Heart right ventricle (tissue), 16 donors: ENCODE measurements around the gene HSBP1L1. TPM values are rescaled to one million over a fixed set of nuclear protein-coding genes. Genes with fewer than 3 reads are reported as not detected.

Experiments
- ATAC-seq, 8 donors: fragments of 200-7000 bp; cut with Tn5 transposase; one replicate each; pipeline ENCODE4 v1.9.1; 2020; ENCODE audit warnings: mild to moderate bottlenecking in 8 of 8, moderate library complexity in 8 of 8, moderate number of reproducible peaks in 1 of 8
- DNase-seq, 2 donors: peaks; one replicate each; pipeline ENCODE4 v3.0.0-alpha.2; 2020
- H3K27ac ChIP-seq, 10 donors: fragments of 200-600 bp; sonication (generic) in 2 of 10; one replicate each; pipeline versions ENCODE4 v1.5.0 to v1.8.0; 2020 to 2022; ENCODE audit warnings: mild to moderate bottlenecking in 3 of 10
- H3K27me3 ChIP-seq, 7 donors: fragments of 200-600 bp; one replicate each; pipeline ENCODE4 v1.8.0; 2021 to 2022; ENCODE audit warnings: mild to moderate bottlenecking in 2 of 7
- H3K36me3 ChIP-seq, 9 donors: fragments of 200-600 bp; sonication (generic) in 1 of 9; one replicate each; pipeline versions ENCODE4 v1.5.0 to v1.8.0; 2020 to 2022; ENCODE audit warnings: mild to moderate bottlenecking in 2 of 9
- H3K4me1 ChIP-seq, 9 donors: fragments of 200-600 bp; sonication (generic) in 1 of 9; one replicate each; pipeline versions ENCODE4 v1.5.0 to v1.8.0; 2020 to 2022; ENCODE audit warnings: mild to moderate bottlenecking in 4 of 9
- H3K4me3 ChIP-seq, 10 donors: fragments of 200-600 bp; sonication (generic) in 2 of 10; one replicate each; pipeline versions ENCODE4 v1.5.0 to v1.8.0; 2020 to 2022; ENCODE audit warnings: mild to moderate bottlenecking in 7 of 10, moderate library complexity in 2 of 10
- H3K9me3 ChIP-seq, 11 donors: fragments of 200-600 bp in 10 of 11; sonication (generic) in 2 of 11; one replicate each; pipeline versions ENCODE4 v1.5.0 to v1.8.0; 2013 to 2022; ENCODE audit warnings: mild to moderate bottlenecking in 2 of 11, control low read depth in 1 of 11, moderate library complexity in 1 of 11
- WGBS, 2 donors: extraction: QIAGEN DNeasy Blood & Tissue Kit; methylation state at CpG; one replicate each; pipeline ENCODE4 v1.1.7; 2013; ENCODE audit warnings: inconsistent platforms in 1 of 2; 5-methylcytosine and 5-hydroxymethylcytosine counted together
- intact Hi-C, 10 donors: fragments of 100-400 bp; cut with DNase I; formaldehyde crosslinking; loops; one replicate each; pipeline versions ENCODE4 v1.11.1 to v1.14.2; 2022
- polyA plus RNA-seq, 2 donors: library from polyadenylated mRNA; stranded (reverse); fragments of 200-250 nt; gene quantifications; one replicate each; pipeline ENCODE4 v1.2.3, GENCODE V29; 2013
- total RNA-seq, 10 donors: library from RNA; stranded (reverse); fragmentation: NEBNext Ultra II Directional in 3 of 10; extraction: Animal tissue kit (Norgen Biotek cat#: 25700) in 3 of 10; gene quantifications; one replicate each; pipeline versions ENCODE4 v1.2.1 to v1.2.4, GENCODE V29; 2021 to 2023
- TF ChIP-seq, protein P1 (sequence below), 9 donors: fragments of 200-600 bp; sonication (generic) in 2 of 9; IDR thresholded peaks; one replicate each; pipeline versions ENCODE4 v1.5.0 to v1.8.0; 2021 to 2022; ENCODE audit warnings: antibody characterized with exemption in 9 of 9, mild to moderate bottlenecking in 5 of 9, moderate library complexity in 1 of 9
- donor health status: Arrhythmogenic right ventricular cardiomyopathy.
- donor health status: ischemic (EF 13 %, LVEDD 7.1; RV severe dilation, severe dysfunction).
- donor health status: healthy with polysubstance abuse.
- donor health status: DM: no; HTN: yes; CAD: no.
- donor health status: DM: no; HTN: no; CAD: no.
- donor health status: ischemic (EF 25% LVEDD 6.9; RV normal size, moderate dysfunction).
- donor health status: ischemic (EF 25% LVEDD 5.7; RV mildly dilated, moderate dysfunction).
- donor health status: healthy.
- donor health status: DM: yes; HTN: yes; CAD: no.
- donor health status: Ischemic cardiomyopathy.
- donor health status: ischemic (EF 35%, LVEDD 5.7; RV mildly dilated, moderate dysfunction).
- donor health status: nonischemic (EF 11% LVEDD 7.7; RV severe dilation, severe dysfunction).
- donor health status: DM: yes; HTN: yes; CAD: no.
- donor health status: PGD.
- donor health status: ischemic (EF 29% LVEDD 5.4; RV normal size, mild dysfunction).
- donor health status: nonischemic (EF 23%, LVEDD 6.1; RV moderate dilation, normal function).

Gene HSBP1L1
- total and polyA plus RNA-seq, 12 donors: 3.8 to 56.5 (median 6.4) TPM

DNA sequence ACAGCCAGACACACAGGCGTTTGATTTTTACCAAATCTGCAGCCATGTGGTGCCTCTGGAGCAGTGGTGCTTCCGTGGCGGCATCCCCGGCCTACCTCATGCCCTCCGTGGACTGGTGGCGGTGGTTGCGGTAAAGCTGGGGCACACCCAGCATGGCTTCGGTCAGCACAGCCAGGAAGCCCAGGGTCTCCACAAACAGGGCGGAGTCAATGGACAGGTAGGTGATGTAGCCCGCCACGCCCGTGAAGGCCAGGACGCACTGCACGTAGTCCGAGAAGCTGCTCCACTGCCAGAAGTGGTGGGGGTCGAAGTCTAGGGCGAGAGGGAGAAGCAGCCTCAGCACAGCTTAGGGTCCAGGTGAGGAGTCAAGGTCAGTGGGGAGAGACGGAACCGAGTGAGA lies 45.4 kb upstream of the HSBP1L1 start:
- no peaks in the 10 kb centered on the region for H3K27me3 ChIP-seq
- H3K4me1 ChIP-seq: peaks cover 0 to under 1% (median 0%) of the 10 kb centered on the region in 9 donors
- TF ChIP-seq, protein P1, sequence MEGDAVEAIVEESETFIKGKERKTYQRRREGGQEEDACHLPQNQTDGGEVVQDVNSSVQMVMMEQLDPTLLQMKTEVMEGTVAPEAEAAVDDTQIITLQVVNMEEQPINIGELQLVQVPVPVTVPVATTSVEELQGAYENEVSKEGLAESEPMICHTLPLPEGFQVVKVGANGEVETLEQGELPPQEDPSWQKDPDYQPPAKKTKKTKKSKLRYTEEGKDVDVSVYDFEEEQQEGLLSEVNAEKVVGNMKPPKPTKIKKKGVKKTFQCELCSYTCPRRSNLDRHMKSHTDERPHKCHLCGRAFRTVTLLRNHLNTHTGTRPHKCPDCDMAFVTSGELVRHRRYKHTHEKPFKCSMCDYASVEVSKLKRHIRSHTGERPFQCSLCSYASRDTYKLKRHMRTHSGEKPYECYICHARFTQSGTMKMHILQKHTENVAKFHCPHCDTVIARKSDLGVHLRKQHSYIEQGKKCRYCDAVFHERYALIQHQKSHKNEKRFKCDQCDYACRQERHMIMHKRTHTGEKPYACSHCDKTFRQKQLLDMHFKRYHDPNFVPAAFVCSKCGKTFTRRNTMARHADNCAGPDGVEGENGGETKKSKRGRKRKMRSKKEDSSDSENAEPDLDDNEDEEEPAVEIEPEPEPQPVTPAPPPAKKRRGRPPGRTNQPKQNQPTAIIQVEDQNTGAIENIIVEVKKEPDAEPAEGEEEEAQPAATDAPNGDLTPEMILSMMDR (IDR thresholded peaks at IDR 0.05): no peak
- no peak overlapping the region for H3K4me3 ChIP-seq
- peaks cover 0 to 58% (median 14%) of the 10 kb centered on the region in 9 donors for H3K36me3 ChIP-seq
- H3K27ac ChIP-seq: no peak overlapping the region
- intact Hi-C loops: no loop called here
- H3K9me3 ChIP-seq: no peaks in the 10 kb centered on the region
- WGBS, 2 donors: 96 to 98% methylated on average over 19 of the region's 19 CpGs
- ATAC-seq (no peak), DNase-seq (no peak)

DNA sequence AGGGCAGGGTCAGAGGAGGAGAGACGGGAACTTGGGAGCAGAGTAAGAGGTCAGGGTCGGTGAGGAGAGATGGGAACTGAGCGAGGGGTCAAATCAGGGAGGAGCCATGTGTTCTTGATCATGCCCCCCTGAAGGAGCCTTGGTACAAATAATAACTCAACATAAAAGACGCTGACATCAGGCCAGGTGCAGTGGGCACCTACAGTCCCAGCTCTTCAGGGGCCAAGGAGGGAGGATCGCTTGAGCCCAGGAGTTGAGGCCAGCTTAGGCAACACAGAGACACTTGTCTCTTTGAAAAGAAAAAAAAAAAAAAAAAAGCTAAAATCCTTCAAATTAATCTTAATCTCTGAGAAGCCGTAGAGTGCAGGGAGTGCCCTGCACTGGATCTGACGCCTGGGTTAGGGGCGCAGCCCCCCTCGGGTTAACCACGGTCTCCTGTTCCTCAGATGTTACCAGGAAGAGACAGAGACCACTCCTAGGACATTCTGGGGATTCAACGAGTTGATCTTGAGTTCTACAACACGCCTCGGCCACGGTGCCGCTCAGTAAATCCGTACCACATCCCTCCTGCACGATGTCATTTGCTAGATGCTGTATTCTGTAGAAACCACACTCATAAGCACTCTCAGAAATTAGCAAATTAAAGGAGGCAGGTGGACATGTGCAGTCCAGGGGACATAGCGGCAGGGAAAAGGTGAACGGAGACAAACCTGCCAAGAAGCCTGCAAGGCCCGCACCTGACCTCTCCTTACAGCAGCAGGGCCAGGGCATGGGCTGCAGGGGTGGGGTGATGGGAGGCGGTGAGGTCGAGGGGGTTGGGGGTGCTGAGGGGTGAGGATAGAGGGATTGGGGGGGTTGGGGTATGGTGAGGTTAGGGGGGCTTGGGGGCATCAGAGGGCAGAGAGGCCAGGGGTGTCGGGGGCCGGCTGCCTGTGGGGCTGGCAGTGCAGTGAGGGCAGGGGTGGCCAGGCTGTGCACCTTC lies 42.2 kb upstream of the HSBP1L1 start:
- 98 to 99% methylated on average over 24 of the region's 24 CpGs for WGBS, 2 donors
- H3K27me3 ChIP-seq: no peaks in the 10 kb centered on the region
- no peak overlapping the region for H3K27ac ChIP-seq
- no peak for DNase-seq
- TF ChIP-seq, protein P1 (IDR thresholded peaks at IDR 0.05): no peak
- no peaks in the 10 kb centered on the region for H3K9me3 ChIP-seq
- no peak for ATAC-seq
- intact Hi-C loops: no loop called here
- H3K4me3 ChIP-seq: no peak overlapping the region
- H3K36me3 ChIP-seq: peaks cover 0 to 51% (median 12%) of the 10 kb centered on the region in 9 donors
- peaks cover 0 to 16% (median 11%) of the 10 kb centered on the region in 9 donors for H3K4me1 ChIP-seq

DNA sequence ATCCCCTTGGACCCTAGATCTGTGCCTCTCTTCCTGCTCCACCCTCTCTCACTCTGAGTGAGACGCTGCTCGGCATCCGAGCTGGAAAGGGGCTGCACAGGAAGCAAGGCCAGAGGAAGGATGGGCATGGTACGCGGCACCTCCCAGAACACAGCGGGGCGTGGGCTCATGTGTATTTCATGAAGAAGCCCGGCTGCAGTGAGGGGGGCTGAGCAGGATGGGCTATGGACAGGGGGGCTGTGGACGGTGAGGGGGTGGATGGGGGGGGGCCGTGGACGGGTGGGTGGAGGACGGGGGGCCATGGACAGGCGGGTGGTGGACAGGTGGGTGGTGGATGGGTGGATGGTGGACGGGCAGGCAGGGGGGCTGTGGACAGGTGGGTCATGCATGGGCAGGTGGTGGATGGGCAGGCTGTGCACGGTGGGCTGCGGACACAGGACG lies 41.5 kb upstream of the HSBP1L1 start:
- Histone ChIP-seq H3K36me3 (peaks cover 0 to 48% (median 10%) of the 10 kb centered on the region in 9 donors), H3K4me3 (no peak overlapping the region), H3K27me3 (no peaks in the 10 kb centered on the region), H3K9me3 (no peaks in the 10 kb centered on the region), H3K27ac (no peak overlapping the region), H3K4me1 (peaks cover 0 to 16% (median 11%) of the 10 kb centered on the region in 9 donors)
- no peak for DNase-seq
- WGBS, 2 donors: 79 to 86% methylated on average over 17 of the region's 17 CpGs
- TF ChIP-seq, protein P1 (IDR thresholded peaks at IDR 0.05): no peak
- intact Hi-C loops: no loop called here
- ATAC-seq: no peak

DNA sequence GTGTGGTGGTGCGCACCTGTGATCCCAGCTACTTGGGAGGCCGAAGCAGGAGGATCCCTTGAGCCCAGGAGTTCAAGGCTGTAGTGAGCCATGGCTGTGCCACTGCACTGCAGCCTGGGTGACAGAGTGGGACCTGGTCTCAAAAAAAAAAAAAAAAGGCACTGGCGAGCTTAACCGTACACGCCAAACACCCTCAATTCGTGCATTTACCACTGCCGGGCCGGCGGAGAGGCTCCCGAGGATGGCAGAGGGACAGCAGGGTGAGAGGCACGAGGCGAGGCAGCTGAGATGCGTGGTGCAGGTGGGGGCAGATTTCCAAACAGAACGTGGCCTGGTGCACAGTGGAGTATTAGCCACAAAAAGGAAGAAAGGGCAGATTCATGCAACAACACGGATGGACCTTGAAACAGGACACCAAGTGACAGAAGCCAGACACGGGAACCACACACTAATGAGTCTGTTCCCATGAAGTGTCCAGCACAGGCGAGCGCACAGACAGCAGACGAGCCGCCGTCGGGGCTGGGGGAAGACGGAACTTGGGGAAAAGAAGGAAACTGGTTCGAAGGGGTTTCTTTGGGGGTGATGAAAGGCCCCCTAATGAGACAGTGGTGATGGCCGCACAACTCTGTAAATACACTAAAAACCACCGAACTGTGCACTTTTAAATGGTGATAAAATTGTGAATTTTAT lies 40.4 kb upstream of the HSBP1L1 start:
- H3K27me3 ChIP-seq: no peaks in the 10 kb centered on the region
- DNase-seq (no peak), ATAC-seq (no peak)
- H3K27ac ChIP-seq: no peak overlapping the region
- WGBS, 2 donors: 96 to 97% methylated on average over 26 of the region's 26 CpGs
- peaks cover 0 to 16% (median 11%) of the 10 kb centered on the region in 9 donors for H3K4me1 ChIP-seq
- no peak overlapping the region for H3K4me3 ChIP-seq
- peaks cover 0 to 6% (median 2%) of the 10 kb centered on the region in 11 donors for H3K9me3 ChIP-seq
- TF ChIP-seq, protein P1 (IDR thresholded peaks at IDR 0.05): no peak
- intact Hi-C loops: no loop called here
- peaks cover 0 to 48% (median 5%) of the 10 kb centered on the region in 9 donors for H3K36me3 ChIP-seq
